T-helper 1 cell treated with Interleukin-12 subunit alpha and Interleukin-12 subunit beta and Interleukin-4 antibody, amounts not matched to agents 30 ng/mL and 1 ng/mL, for 36 hours (primary cell): ENCODE data around the gene CAPN10. TPM values are rescaled to one million over a fixed set of nuclear protein-coding genes. Genes with fewer than 3 reads are reported as not detected.

ENCODE experiments used
- intact Hi-C: fragments of 100-400 bp; cut with micrococcal nuclease; formaldehyde crosslinking; loops from one replicate; pipeline ENCODE4 v1.15.1; 2024
- total RNA-seq: library from RNA; stranded (reverse); gene quantifications from 2 replicates; pipeline ENCODE4 v1.2.3, GENCODE V29; 2022

Gene CAPN10
- total RNA-seq, 1 donor from 2014 or later = 65.8 TPM

DNA sequence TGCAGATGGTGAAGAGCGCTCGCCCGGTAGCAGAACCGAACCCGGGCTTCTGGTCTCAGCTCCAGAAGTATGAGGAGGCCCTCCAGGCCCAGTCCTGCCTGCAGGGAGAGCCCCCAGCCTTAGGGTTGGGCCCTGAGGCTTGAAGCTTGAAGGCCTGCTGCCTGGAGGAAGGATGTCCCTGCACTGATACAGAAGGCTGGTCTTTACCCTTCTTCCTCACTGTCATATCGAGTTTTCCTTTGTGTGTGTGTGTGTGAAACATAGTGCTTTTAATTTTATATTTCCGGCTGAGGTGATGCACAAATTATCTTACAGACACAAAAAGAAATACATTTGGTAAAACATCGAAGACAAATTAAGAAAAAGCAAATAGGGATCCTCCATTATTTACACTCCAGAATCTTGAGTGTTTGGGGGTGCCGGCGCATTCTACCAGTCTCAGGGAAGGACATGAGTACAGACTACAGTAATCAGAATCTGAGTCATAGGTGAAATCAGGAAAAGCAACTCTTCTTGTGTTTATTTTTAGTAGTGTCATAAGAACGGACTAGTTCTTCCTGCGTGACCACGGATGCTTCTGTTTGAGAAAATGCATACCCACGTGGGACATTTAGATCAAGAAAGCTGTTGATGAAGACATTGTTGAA is 25.1 kb upstream of the CAPN10 start:
- intact Hi-C loops = loop anchor here (1.0 to 10.0 kb wide), 12 partner anchors 25 to 1277 kb away; partner anchors contain the start of genes ATG4B, CAPN10, GPR35 and HDLBP

DNA sequence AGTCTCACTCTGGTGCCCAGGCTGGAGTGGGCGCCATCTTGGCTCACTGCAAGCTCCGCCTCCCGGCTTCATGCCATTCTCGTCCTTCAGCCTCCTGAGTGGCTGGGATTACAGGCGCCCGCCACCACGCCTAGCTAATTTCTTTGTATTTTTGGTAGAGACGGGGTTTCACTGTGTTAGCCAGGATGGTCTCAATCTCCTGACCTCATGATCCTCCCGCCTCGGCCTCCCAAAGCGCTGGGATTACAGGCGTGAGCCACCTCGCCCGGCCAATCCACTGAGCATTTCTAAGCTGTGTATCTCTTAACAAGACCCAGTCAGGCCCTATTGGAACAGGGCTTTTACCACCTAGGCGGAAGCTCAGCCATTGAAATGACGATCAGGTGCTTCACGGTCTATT is 23.3 kb upstream of the CAPN10 start:
- intact Hi-C loops = loop anchor here (5.0 to 10.0 kb wide), 3 partner anchors 538 to 1278 kb away; partner anchors contain the start of genes ATG4B, NDUFA10 and THAP4

DNA sequence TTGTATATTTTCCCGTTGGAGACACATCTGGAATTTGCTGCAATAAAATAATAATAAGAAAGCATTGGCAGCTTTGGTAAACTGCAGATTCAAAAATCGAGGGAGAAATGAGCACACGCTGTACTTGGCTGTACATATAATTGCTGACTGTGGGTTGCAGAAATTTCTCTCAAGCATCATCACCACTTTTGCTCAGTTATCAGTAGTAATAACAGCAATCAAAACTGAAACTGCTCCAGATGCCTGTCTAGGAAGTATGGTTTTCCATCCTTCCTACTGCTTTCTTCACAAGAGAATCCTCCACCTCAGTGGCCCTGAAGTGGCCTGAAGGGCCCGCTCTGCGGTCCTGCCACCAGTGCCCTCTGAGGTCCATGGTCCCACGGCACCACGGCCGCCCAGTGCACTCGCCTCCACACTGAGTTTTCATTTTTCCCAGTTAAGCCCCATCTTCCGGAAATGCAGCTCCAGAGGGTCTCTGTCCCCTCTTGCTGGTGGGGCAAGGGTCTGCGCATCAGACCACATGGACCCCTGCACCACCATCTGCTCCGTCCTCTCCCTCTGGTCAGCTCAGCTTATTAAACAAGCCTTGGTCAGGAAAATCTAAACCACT is 22.5 kb upstream of the CAPN10 start:
- intact Hi-C loops = loop anchor here (2.0 to 10.0 kb wide), 4 partner anchors 539 to 1279 kb away; partner anchors contain the start of genes ATG4B, NDUFA10, PPP1R7 and THAP4

- intact Hi-C loops = loop anchor here (1.0 to 10.0 kb wide), 8 partner anchors 427 to 1317 kb away; partner anchors contain the start of genes ATG4B, COPS9, FARP2 and HDLBP
Observed at GRCh38 chr2:240564561-240565332, 21.8 kb upstream of the CAPN10 start.

- intact Hi-C loops = loop anchor here (1.0 to 10.0 kb wide), 14 partner anchors 14 to 1316 kb away; partner anchors contain the start of genes CAPN10, COPS9, FARP2 and GPC1
Observed at GRCh38 chr2:240565333-240566202, 21.0 kb upstream of the CAPN10 start.

- intact Hi-C loops = loop anchor here (1.0 to 10.0 kb wide), 11 partner anchors 13 to 1282 kb away; partner anchors contain the start of genes CAPN10, COPS9, FARP2 and GPC1
Observed at GRCh38 chr2:240566203-240567136, 20.1 kb upstream of the CAPN10 start.

- intact Hi-C loops = loop anchor here (2.0 to 10.0 kb wide), 5 partner anchors 133 to 1283 kb away; partner anchors contain the start of genes COPS9, FARP2, GPC1 and NDUFA10
Observed at GRCh38 chr2:240567137-240567871, 19.2 kb upstream of the CAPN10 start.

GRCh38 chr2:240567872-240568677 is 18.5 kb upstream of the CAPN10 start, which contains the start of gene RNPEPL1:
Gene RNPEPL1, plus strand, starts transcription at chr2:240568484. Its CDS starts 103 bp downstream, at chr2:240568587.
- intact Hi-C loops = loop anchor here (2.0 to 10.0 kb wide), 5 partner anchors 133 to 1283 kb away; partner anchors contain the start of genes COPS9, FARP2, GPC1 and NDUFA10

DNA sequence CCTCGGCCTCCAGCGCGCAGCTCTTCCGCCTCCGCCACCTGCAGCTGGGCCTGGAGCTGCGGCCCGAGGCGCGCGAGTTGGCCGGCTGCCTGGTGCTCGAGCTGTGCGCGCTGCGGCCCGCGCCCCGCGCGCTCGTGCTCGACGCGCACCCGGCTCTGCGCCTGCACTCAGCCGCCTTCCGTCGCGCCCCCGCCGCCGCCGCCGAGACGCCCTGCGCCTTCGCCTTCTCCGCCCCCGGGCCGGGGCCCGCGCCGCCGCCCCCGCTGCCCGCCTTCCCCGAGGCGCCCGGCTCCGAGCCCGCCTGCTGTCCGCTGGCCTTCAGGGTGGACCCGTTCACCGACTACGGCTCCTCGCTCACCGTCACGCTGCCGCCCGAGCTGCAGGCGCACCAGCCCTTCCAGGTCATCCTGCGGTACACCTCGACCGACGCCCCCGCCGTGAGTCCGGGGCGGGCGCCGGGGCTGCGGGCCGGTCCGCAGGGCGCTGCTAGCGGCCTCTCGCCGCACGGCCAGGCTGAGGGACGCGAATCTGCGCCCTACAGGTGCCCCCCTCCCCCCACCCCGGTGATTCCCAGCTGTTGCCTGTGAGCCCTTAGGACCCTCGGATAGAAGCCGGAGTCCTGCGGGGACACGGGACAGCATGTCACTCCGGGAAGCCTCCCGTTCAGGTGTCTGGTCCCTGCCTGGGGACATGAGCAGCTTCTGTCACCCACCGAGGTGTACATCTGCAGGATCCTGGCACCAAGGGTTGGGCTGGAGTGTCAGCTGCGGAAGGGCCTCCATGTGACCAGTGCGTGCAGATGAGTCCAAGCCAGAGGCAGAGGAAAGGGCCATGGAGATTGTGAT is 17.6 kb upstream of the CAPN10 start:
- intact Hi-C loops = loop anchor here (5.0 to 10.0 kb wide), 4 partner anchors 432 to 1284 kb away; partner anchors contain the start of genes COPS9, FARP2 and NDUFA10

- intact Hi-C loops = loop anchor here (5.0 to 10.0 kb wide), 4 partner anchors 432 to 1285 kb away; partner anchors contain the start of genes COPS9, FARP2 and NDUFA10
Observed at GRCh38 chr2:240569523-240569997, 17.0 kb upstream of the CAPN10 start.

GRCh38 chr2:240569998-240570530 is 16.5 kb upstream of the CAPN10 start:
- intact Hi-C loops = loop anchor here (5.0 to 10.0 kb wide), 4 partner anchors 433 to 1285 kb away; partner anchors contain the start of genes COPS9, FARP2 and NDUFA10

DNA sequence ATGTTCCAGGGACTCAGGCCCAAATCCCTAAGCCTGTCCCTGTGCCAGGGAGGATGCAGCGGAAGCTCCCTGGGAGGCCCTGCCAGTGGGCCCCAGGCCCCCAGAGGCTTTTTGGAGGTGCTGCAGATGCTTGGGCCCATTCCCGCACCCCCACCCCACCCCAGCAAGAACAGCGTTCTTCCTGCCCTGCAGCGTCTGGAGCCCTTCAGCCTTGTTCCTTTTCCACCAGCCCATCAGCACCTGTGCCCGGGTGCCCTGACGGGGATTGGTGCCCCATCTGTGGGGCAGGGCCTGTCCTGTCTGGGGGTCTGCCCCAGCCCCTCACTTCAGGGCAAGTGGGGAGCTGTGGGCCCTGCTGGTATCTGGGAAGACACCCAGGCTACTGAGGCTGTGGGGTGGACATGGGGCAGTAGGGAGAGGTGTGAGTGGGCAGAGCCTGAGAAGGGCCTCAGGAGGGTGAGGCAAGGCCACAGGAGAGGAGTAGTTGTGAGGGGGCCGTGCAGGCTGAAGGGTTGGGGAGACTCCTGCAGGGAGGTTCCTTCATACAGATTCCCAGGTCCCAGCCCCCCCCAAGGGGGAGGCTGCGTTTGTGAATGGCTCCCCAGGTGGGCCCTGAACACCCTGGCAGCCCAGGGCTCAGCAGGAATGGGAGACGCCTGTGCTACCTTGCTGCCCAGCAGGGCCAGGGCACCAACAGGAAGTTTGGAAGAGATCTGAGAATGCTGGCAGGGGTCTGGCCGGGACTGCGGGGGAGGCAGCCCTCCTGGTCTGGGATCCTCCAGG is 15.8 kb upstream of the CAPN10 start:
- intact Hi-C loops = no loop called here

- intact Hi-C loops = no loop called here
Observed at GRCh38 chr2:240571314-240571973, 15.1 kb upstream of the CAPN10 start.
